GM18951 (cell line): Measurements from ENCODE around the gene OR6J1.
"Not testable (repeated sequence)": the region's sequence is repeated elsewhere in the genome, so short reads cannot be mapped to it uniquely, and the experiment has no call there.

Source experiments
- POLR2A ChIP-seq: IDR thresholded peaks from 4 replicates; pipeline ENCODE4 v1.6.1; 2011; ENCODE audit warnings: mild to moderate bottlenecking; ENCODE audit not compliant: insufficient read length, insufficient read depth; ENCODE audit errors: extremely low read depth
- in situ Hi-C: fragments of 300-500 bp; cut with MboI; formaldehyde crosslinking; loops from one replicate; pipeline ENCODE4 v1.12.0; 2022; ENCODE audit warnings: low sequenced_read_pairs, mixed read lengths, inconsistent platforms; ENCODE audit not compliant: unreplicated experiment

Gene OR6J1

DNA sequence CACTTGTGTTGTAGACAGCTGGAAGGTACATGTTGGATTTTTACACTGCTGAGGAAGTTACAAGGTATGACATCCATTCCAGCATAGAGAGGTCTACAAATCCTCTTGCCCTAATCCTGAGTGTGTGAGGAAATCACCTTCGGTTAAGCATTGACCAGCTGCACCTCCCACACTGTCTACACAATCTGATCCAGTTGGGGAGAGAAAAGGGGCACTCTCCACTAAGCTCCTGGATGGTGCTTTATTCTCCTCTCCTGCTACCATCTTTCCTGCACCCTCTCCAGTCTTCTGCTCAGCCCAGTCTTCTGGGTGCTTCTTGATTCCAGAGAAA, at the start of gene OR6J1:
TSS of gene OR6J1 (minus strand) at position 48 of the 331 bp plus-strand sequence. CDS start 9,541 bp downstream, outside the sequence.
- in situ Hi-C loops: no loop called here
- no peak for TF ChIP-seq POLR2A

DNA sequence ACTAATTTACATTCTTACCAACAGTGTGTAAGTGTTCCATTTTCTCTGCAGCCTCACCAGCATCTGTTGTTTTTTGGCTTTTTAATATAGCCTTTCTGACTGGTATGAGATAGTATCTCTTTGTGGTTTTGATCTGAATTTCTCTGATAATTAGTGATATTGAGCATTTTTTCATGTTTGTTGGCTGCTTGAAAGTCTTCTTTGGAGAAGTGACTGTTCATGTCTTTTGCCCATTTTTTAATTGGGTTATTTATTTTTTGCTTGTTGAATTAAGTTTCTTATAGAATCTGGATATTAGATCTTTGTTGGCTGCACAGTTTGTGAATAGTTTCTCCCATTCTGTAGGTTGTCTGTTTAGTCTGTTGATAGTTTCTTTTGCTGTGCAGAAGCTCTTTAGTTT, 48.0 kb upstream of the OR6J1 start:
- no peak for TF ChIP-seq POLR2A
- in situ Hi-C loops: no loop called here

DNA sequence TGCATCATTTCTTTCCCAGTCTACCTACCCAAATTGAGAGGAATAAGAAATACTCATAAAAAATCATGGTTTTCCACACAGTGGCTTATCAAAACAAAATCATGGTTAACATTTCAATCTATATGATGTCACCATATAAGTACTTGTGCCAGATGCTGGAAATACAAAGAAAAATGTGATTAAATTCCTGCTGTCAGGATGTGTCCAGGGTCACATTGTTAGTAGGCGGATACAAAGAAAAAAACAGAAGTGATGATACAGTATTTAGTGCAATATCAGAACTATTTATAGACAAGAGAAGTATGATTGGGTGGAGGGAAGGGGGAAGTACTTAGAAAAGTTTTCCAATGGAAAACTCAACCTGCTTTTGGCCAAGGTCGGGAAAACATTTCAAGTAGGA, 47.0 kb upstream of the OR6J1 start:
- in situ Hi-C loops: no loop called here
- TF ChIP-seq POLR2A: no peak

DNA sequence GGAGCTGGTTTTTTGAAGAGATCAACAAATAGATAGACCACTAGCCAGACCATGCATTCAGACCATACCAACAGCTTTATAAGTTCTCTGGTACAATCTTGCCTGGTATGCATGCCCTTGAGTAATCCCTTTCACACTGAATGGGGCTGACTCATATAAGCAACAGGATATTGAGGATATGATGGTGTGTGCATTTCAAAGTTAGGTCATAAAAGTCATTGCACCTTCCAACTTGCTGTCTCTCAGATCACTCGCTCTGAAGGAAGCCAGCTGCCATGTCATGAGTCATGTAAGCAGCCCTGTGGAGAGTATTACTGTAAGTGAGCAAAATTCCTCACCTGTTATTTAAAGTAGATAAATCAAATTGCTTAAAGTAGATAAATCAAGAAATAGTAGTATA, 45.0 kb upstream of the OR6J1 start:
- TF ChIP-seq POLR2A: no peak

DNA sequence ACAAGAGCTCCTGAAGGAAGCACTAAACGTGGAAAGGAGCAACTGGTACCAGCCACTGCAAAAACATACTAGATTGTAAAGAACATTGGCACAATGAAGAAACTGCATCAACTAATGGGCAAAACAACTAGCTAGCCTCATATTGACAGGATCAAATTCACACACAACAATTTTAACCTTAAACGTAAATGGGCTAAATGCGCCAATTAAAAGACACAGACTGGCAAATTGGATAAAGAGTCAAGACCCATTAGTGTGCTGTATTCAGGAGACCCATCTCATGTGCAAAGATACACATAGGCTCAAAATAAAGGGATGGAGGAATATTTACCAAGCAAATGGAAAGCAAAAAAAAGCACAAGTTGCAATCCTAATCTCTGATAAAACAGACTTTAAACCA, 43.8 kb upstream of the OR6J1 start:
- in situ Hi-C loops: not testable (repeated sequence)

More for the DNA sequence above, 45.0 kb upstream of the OR6J1 start:
- in situ Hi-C loops: no loop called here

DNA sequence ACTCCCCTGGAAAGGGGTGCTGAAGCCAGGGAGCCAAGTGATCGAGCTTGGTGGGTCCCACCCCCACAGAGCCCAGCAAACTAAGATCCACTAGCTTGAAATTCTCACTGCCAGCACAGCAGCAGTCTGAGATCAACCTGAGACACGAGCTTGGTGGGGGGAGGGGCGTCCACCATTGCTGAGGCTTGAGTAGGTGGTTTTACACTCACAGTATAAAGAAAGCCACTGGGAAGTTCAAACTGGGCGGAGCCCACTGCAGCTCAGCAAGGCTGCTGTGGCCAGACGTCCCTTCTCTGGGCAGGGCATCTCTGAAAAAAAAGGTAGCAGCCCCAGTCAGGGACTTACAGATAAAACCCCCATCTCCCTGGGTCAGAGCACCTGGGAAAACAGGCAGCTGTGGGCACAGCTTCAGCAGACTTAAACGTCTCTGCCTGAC, 42.0 kb upstream of the OR6J1 start:
- in situ Hi-C loops: not testable (repeated sequence)

DNA sequence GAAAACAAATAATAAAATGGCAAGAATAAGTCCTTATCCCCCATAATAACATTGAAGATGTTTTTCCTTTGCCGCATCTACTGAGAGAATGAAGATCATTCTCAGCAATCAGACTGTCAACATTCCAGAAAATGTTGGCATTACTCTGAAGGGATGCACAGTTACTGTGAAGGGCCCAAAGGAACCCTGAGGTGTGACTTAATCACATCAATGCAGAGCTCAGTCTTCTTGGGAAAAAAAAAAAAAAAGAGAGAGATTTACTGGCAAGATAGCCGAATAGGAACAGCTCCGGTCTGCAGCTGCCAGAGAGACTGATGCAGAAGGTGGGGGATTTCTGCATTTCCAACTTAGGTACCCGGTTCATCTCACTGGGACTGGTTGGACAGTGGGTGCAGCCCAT, 41.3 kb upstream of the OR6J1 start:
- in situ Hi-C loops: no loop called here
- TF ChIP-seq POLR2A: no peak

DNA sequence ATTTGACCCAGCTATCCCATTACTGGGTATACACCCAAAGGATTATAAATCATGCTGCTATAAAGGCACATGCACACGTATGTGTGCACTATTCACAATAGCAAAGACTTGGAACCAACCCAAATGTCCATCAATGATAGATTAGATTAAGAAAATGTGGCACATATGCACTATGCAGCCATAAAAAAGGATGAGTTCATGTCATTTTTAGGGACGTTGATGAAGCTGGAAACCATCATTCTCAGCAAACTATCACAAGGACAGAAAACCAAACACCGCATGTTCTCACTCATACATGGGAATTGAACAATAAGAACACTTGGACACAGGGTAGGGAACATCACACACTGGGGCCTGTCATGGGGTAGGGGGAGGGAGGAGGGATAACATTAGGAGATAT, 39.3 kb upstream of the OR6J1 start:
- in situ Hi-C loops: not testable (repeated sequence)

DNA sequence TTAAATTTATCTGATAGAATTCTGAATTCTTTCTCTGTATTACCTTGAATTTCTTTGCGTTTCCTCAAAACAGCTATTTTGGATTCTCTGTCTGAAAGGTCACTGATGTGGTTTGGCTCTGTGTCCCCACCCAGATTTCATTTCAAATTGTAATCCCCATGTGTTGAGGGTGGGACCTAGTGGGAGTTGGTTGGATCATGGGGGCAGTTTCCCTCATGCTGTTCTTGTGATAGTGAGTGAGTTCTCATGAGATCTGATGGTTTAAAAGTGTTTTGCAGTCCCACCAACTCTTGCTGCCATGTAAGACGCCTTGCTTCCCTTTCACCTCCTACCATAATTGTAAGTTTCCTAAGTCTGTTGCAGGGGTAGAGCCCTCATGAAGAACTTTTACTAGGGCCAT, 34.1 kb upstream of the OR6J1 start:
- no peak for TF ChIP-seq POLR2A
- in situ Hi-C loops: no loop called here

DNA sequence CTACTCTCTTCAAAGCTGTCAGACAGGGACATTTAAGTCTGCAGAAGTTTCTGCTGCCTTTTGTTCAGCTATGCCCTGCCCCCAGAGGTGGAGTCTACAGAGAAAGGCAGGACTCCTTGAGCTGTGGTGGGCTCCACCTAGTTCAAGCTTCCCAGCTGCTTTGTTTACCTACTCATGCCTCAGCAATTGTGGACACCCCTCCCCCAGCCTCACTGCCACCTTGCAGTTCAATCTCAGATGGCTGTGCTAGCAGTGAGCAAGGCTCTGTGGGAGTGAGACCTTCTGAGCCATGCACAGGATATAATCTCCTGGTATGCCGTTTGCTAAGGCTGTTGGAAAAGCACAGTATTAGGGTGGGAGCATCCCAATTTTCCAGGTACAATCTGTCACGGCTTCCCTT, 33.4 kb upstream of the OR6J1 start:
- in situ Hi-C loops: not testable (repeated sequence)

DNA sequence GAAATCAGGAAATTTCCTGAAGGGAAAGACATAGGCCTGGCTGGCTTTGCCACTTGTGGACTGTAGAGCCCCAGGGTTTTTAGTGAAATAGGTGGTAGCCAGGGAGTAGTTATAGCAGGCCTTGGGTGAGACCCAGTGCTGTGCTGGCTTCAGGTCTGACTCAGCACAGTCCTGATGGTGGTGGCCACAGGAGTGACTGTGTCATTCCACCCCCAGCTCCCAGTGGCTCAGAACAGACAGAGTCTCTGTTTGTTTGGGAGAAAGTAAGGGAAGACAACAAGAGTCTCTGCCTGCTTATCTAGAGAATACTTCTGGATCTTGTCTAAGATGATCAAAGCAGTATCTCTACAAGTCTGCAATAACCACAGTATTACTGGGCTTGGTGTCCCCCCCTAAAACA, 27.5 kb upstream of the OR6J1 start:
- in situ Hi-C loops: no loop called here
- no peak for TF ChIP-seq POLR2A

DNA sequence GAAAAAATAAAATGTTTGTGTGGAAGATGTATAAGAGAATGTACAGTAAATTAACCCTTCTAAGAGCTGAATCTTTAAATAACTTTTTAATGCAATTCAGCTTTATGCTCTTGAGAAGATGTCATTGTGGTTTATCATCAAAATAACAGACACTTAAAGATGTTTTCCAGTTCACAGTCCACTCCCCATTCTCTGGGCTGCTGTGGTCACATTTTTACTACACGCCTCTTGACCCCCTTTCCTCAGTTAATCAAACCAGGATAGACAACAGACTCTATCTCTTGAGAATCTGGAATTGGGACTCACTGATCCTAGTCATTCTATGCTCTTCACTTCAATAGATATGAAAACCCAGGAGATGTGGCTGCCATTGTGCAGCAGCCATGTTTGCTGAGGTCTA, 24.7 kb upstream of the OR6J1 start:
- in situ Hi-C loops: no loop called here
- no peak for TF ChIP-seq POLR2A

DNA sequence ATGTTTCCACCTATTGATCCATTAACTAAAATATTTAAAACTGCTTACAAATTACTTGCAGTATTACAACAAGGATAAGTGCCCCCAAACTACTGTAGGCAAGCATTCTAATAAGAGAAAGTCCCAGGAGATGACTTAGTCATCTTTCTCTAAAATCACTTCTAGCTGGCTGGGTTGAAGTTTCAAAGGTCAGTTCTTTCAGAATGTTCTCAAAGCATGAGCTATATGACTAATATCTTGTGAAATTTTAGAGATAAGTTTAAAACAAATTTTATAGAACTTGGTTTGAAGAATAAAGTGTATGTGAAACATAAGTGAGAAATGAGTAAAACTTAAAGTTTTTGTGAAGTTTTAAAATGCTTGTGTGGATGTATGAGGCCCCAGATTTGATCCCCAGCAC, 24.3 kb upstream of the OR6J1 start:
- no peak for TF ChIP-seq POLR2A
- in situ Hi-C loops: no loop called here

DNA sequence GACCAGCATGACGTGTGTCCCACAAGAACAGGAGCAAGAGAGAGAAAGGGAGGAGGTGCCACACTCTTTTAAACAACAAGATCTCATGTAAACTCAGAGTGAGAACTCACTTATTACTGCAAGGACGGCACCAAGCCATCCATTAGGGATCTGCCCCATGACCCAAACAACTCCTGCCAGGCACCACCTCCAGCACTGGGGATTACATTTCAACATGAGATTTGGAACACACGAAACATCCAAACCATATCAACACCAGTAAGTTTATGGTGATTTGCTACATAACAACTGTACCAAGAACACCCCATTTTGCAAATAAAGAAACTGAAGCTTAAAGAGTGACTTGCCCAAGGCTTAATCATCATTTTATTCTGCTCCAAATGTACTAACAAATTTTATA, 23.7 kb upstream of the OR6J1 start:
- in situ Hi-C loops: no loop called here
- TF ChIP-seq POLR2A: no peak

DNA sequence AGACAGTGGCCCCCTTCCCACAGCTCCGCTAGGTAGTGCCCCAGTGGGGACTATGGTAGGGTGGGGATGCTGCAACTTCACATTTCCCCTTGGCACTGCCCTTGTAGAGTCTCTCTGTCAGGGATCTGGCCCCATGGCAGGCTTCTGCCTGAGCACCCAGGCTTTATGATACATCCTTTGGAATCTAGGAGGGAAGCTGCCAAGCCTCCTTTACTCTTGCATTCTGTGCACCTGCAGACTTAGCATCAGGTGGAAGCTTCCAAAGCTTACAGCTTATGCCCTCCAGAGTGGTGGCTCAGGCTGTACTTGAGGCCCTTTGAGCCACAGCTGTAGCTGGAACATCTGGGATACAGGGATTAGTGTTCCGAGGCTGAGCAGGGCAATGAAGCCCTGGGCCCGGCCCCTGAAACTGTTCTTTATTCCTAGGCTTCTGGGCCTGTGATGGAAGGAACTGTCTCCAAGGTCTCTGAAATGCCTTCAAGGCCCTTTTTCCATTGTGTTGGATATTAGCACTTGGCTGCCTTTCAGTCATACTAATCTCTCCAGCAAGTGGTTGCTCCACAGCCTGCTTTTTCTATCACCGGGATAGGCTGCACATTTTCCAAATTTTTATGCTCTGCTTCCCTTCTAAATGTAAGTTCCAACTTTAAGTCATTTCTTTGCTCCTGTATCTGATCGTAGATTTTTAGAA, 22.2 kb upstream of the OR6J1 start:
- in situ Hi-C loops: no loop called here
- TF ChIP-seq POLR2A: no peak

DNA sequence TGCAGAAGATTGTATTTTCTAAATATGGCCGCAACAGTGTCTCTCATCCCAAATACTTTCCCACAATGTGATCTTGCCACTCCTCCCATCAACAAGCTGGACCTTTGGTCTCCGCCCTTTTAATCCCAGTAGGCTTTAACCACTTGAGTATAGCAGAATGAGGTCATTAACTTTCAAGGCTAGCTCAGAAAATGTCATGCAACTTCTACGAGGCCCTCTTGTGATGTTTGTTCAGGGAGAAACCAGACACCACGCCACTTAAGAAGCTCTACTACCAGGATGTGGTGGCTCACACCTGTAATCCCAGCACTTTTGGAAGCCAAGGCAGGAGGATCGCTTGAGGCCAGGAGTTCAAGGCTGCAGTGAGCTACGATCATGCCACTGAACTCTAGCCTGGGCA, 20.1 kb upstream of the OR6J1 start:
- no peak for TF ChIP-seq POLR2A
- in situ Hi-C loops: no loop called here

DNA sequence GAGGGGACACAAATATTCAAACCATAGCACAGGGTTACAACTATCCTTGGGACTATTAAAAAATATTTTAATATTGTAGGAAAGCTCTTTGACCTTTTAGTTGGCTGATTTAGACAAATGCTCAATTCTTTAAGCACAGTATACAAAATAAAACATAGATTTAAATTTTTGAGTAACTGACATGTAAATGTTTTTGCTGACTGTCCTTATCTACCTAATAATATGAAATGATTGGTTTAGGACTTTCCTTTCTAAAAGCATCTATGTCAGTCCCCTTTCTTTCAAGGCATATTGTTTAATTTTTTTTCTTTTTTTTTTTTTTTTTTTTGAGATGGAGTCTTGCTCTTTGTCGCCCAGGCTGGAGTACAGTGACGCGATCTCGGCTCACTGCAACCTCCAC, 16.5 kb upstream of the OR6J1 start:
- in situ Hi-C loops: no loop called here

More for the DNA sequence above, 16.5 kb upstream of the OR6J1 start:
- TF ChIP-seq POLR2A: no peak
